NCI-H526 (cell line): ENCODE measurements around the gene STAT5A.
"Not testable (repeated sequence)": the region's sequence is repeated elsewhere in the genome, so short reads cannot be mapped to it uniquely, and the experiment has no call there.

Source experiments
- DNase-seq, 2 experiments: peaks; one replicate each; lab custom pipeline; 2025; lab: John Stamatoyannopoulos, UW

Gene STAT5A

DNA sequence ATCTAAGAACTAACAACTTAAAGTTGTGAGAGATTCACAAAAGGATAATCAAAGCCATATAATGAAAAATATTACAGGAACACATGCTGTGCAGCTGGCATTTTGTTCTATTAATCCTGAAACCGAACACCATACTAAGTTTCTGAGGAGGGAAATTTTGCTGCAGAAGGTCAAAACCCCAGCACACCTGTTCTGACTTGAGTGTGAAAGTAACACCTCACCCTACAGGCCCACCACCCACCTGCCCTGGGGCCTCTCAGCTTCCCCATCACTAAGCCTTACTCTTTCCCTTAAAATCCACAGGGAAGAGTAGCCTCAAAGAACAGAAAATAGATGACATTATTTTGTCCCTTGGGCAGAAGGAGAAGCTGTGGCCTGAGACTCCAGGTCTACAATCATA lies 44.8 kb downstream of the STAT5A start:
- no peak for DNase-seq

DNA sequence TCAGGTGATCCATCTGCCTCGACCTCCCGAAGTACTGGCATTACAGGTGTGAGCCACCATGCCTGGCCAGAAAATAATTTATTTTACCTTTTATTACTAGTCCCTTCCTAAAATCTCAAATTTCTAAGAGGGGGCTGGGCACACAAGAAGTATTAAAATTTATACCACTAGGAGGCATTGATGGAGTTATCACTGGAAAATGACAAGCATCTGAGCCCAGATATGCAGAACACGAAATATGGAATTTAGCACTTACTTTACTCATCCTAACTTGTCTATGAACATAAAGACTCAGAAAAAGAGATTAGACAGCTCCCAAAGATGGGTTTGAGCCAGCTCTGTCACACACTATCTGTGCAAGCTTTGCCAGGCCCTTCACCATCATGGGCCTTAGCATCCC lies 46.4 kb downstream of the STAT5A start:
- DNase-seq: no peak

DNA sequence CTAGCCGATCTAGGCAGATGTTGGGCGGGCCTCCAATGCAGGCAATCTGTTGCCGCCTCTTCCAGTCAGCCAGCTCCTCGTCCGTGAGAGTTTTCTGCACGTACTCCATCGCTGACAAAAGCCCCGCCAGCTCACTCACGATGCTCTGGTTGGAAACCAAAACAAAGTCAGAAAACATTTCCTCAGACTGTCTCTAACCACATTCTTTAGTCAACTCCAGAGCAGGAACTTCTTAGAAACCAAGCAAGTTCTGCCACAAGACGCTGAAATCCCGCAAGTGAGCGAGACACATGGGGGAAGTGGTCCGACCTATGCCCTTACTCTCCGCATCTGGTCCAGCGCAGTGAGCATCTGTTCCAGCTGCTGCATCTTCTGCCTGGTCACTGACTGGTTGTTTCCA lies 49.1 kb downstream of the STAT5A start:
- no peak for DNase-seq

DNA sequence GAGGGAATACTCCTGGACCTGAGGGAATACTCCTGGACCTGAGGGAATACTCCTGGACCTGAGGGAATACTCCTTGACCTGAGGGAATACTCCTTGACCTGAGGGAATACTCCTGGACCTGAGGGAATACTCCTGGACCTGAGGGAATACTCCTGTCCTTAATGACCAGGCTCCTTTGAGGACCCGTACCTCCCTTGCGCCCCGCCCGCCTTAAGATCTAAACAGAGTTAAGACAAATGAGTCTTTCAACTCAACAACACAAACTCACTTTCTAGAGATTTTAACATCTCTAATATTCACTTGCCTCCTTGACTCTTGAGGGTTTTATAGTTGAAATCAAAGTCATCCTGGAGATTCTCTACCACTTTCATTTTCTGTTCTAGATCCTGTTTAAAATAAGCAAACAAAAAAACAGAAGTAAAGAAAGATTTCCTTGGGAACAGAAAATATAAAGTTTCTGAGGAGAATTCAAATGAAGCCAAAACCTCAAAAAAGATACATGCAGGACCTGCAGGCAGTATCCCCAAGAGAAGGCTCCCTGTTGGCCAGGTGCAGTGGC lies 50.2 kb downstream of the STAT5A start:
- no peak for DNase-seq

DNA sequence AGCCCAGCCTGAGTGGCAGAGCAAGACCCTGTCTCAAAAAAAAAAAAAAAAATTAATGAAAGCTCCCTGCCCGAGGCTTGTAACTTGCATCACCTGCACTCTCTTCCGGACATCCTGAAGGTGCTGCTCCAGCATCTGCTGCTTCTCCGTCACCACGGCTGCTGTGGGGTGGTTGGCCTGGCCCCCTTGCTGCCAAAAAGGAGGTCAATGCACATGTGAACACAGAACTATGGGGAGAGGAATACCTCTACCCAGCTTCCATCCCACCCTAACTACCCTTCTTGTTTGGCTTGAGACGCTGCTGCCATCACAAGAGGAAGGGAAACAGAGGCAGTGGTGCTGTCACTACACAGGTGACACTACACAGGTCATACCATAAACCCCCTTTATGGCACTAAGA lies 50.9 kb downstream of the STAT5A start:
- DNase-seq: no peak

DNA sequence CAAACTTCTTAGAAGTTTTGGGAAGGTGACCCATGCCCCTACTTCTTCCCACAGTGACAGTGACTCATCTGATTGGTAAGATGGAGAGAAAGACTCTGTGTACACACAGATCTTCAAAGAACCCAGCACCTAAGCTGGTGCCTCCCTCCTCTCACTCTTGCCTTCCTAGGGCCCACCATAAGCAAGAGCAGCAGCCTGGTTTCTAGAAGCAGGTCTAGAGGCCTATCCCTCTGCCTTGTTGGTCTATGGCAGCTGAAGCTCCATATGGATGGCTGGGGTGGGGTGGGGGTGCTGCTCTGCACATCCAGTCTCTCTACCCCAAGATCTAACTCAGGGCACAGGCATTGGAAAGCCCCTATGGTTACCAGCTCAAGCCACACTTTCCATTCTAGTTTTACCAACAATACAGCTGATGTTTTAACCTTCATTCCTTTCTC lies 52.4 kb downstream of the STAT5A start:
- no peak for DNase-seq

DNA sequence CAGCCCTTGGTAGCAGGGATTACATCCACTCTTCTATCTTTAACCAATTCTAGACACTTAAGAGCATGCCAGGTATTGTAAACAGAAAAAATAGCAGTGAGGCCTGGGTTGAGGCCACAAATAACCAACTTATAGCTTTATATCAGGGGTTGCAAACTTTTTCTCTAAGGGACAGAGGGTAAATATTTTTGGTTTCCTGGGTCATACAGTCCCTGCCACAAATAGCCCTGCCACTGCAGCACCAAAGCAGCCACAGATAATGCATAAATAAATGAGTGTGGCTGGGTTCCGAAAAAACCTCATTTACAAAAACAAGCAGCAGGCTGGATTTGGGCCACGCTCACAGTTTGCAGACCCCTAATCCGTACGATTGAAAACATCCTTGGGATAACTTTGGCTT lies 53.3 kb downstream of the STAT5A start:
- no peak for DNase-seq

DNA sequence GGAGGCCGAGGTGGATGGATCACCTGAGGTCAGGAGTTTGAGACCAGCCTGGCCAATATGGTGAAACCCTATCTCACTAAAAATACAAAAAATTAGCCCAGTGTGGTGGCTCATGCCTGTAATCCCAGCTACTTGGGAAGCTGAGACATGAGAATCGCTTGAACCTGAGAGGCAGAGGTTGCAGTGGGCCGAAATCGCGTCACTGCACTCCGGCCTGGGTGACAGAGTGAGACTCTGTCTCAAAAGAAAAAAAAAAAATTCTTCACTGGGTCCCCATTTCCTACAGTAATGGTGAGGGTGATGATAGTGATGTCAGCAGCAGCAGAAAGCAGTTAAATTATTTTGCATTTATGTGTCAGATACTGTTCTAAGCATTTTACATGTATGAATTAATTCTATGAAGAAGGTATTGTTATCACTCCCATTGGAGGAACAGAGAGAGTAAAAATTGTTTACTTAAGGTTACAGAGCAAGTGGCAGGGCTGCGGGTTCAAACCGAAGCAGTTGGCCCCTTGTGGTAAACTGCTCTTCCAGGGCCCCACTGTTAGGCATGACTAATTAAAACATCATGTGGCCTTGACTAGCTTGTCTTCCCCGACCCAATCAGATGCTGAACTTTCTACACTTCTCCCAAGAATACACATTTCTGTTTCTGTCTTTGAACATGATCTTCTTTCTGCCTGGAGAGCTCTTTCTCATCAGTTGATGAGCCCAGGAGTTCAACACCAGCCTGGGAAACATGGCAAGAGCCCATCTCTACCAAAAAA lies 54.1 kb downstream of the STAT5A start:
- no peak for DNase-seq

DNA sequence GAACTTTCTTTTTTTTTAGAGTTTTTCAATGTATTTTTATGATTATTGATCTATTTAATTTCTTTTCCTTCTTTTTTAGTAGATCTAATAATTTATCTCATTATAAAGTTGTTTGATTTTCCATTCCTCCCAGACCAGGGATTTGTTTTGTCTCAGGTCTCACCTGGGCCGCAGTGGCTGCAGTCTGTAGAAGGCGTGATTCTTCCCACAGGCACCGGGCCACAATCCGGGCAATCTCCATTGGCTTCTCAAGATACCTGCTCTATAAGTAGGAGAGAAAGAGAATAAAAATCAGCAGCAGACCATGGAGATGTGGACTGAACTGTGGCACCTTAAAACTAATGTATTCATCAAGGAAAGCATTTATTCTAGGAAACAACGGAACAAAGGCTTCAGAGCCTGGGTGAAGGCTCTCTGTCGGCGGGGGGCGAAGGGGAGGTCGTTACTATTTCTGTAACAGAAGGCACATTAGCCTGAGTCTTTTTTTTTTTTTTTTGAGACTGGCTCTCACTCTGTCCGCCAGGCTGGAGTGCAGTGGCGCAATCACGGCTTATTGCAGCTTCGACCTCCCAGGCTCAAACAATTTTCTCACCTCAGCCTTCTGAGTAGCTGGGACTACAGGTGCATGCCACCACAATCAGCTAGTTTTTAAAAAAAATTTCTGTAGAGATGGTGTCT lies 57.2 kb downstream of the STAT5A start:
- no peak for DNase-seq

DNA sequence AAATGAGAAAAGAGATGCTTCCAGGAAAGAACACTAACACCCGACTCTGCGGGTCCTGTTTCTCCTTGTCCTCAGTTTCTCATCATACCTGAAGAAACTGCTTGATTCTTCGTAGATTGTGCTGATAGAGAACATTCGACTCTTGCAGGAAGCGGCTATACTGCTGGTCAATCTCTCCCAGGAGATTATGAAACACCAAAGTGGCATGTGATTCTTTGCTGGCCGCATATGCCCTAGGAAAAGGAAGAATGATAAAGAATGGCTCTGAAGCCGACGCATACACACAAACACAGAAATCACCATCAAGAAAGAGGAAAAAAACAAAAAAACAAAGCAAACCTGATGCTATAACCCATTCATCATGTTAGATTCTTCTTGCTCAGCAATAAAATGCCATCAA lies 58.2 kb downstream of the STAT5A start:
- no peak for DNase-seq

DNA sequence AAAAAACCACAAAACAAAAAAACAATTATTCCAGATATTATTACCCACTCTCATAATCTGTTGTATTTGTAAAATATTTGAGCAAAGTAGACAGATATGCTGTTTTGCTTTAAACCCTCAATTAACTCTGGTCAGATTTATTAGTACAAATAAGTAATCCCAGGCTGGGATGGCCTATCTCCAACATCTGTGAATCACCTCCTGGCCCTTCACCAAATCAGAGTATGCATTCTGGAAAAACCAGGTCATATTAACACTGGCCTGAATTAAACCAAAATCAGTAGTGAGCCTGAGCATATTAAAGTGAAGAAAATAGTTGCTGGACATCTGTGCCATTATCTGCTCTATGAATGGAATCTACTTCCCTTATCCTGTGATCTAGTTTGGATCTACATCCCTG lies 58.9 kb downstream of the STAT5A start:
- no peak for DNase-seq

DNA sequence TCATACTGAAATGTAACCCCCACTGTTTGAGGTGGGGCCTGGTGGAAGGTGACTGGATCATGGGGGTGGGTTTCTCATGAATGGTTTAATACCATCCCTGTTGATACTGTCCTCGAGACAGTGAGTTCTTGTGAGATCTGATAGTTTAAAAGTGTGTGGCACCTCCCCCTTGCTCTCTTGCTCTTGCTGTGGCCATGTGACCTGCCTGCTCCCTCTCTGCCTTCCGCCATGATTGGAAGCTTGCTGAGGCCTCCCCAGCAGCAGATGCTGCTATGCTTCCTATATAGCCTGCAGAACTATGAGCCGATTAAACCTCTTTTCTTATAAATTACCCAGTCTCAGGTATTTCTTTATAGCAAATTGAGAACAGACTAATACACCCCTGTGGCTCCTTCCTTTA lies 59.3 kb downstream of the STAT5A start:
- DNase-seq: no peak

DNA sequence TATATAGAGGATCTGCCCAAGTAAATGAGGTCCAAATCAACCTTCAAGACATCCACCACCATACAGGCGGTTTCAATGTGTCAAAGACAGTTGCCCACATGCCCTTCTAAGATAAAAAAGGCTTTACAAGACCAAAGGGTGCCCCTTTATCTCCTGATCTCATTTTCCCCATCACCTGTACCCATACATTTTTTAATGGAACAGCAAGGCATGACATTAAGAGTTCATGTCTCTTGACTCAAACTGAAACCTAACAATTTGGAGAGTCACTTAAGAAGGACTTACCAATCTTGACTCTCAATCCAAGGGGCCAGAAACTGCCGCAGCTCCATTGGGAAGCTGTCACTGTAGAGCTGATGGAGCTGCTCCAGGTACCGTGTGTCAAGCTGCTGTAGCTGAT lies 59.8 kb downstream of the STAT5A start:
- DNase-seq: no peak

DNA sequence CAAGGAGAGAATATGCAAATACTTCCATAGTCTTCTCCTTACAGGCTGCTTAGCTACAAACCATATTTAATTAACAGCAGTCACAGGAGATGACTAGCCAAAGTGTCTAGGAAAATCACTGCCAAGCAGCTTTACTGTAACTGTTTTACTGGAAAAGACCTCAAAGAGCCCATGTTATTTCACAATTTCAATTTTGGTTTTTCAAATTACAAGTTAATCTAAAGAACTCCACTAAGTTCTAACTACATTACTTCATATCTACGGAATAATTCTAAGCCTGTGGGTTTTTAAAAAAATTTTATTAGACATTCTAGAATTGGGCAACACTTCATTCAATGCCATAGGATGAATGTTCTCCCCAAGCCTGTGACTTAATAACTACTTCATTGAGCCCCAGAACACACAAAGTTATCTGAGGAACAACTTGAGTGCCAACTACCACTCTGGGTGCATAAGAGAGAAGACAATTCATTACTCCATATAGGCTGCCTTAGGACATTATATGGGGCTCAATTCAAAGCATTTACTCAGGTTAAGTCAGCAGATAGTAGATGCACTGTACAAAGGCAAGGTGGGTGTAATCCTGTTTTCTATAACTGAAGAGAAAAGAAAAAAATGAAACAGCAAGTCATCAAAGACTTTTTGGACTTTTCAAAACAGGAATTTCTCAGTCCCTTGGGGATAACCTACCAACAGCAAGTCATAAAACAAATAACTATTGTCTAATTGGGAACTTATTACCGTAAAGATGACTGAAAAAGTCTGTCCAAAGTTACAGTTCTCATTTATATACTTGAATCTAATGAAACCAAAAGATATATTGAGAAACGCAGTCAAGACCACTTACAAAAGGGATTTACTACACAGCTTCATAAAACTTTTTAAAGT lies 66.9 kb downstream of the STAT5A start:
- no peak for DNase-seq

DNA sequence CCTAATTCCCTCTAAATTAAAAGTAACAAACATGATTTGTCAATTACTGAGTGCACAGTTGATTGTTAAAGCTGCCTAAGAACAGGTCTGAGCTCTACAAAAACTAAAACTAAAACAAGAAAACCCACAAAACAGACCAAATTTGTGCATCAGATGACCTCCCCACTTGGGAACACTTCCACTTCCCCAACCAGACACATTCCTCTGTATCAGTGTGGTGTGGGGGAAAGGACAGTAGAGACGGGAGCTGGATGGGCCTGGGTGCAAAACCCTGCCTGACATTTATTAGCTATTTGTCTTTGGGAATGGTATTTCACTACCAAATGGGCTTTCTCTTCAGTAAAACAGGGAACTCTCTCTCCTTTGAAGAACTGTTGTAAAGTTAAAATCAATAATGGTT lies 70.1 kb downstream of the STAT5A start:
- no peak for DNase-seq

DNA sequence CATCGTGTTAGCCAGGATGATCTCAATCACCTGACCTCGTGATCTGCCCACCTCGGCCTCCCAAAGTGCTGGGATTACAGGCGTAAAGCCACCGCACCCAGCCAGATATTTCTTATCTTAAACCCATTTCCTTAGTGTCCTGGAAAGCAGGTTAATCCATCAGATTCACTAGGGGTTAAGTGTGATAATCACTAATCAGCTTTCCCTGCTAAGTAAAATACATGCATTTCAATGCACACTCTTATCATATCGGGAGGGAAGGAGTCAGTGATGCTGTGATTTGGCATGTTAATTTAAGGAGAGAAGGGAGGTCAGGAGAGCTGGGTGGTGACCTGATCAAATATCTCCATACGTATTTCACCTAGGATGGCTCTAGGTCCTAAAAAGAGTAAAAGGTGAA lies 70.8 kb downstream of the STAT5A start:
- no peak for DNase-seq

DNA sequence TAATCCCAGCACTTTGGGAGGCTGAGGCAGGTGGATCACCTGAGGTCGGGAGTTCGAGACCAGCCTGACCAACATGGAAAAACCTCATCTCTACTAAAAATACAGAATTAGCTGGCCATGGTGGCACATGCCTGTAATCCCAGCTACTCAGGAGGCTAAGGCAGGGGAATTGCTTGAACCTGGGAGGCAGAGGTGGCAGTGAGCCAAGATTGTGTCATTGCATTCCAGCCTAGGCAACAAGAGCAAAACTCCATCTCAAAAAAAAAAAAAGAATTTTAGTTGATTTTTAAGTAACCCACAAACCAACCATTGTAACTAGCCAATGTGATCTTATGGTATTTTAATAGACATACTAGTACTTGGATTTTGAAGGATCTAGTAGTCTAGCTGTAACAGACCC lies 72.1 kb downstream of the STAT5A start:
- not testable (repeated sequence) for DNase-seq
